ENCODE measurements around the gene WDR20.
A peak's percentile ranks its signal among the peaks of the same experiment; 100 is the strongest.

GRCh38 chr14:102235275-102235897 lies 95.7 kb downstream of the WDR20 start:
- TF ChIP-seq CTCF (conservative IDR thresholded peaks at IDR 0.05; ENCODE audit: low read length) (peak; percentile 89), EZH2phosphoT487 (IDR thresholded peaks at IDR 0.05; ENCODE audit: borderline replicate concordance, low read depth, low read length) (no peak)
